ENCODE results near the gene SLC39A1. TPM values are rescaled to one million over a fixed set of nuclear protein-coding genes. Genes with fewer than 3 reads are reported as not detected.

SLC39A1 gene
- total and polyA plus RNA-seq, 9 of the 15 experiments (the other 6 are each of a cell fraction or from before 2014, with no cell fraction given) = 9.9 to 81.1 (median 62.7) TPM

- no peak for TF ChIP-seq CHD4 (IDR thresholded peaks at IDR 0.05; ENCODE audit: insufficient read depth, insufficient replicate concordance, low read depth, low read length, poor library complexity, severe bottlenecking)
- TF ChIP-seq ZNF140 (CRISPR knock-in tag; IDR thresholded peaks at IDR 0.05) = no peak
These were observed 29.9 kb downstream of the SLC39A1 start (continued) for GRCh38 chr1:153933430-153933829.

GRCh38 chr1:153932156-153933131 lies 30.9 kb downstream of the SLC39A1 start:
- FAIRE-seq = no peak
- ChIA-PET POLR2A (interaction anchor here (0.6 to 1.7 kb wide), 5 partner anchors 9 to 116 kb away, joined by 3 to 5 read pairs (median 3); partner anchors contain the start of genes GATAD2B and JTB), CTCF (ENCODE audit: low intra/inter-chr PET ratio) (no interaction called here)
- H3K79me2 ChIP-seq (ENCODE audit: control insufficient read depth, insufficient read depth, low read length) = no peaks in the 10 kb centered on the region
- H3K27me3 ChIP-seq (ENCODE audit: control insufficient read depth in 2 of 2, insufficient read depth in 2 of 2, low read length in 2 of 2) = no peaks in the 10 kb centered on the region
- no peak for ATAC-seq
- in situ Hi-C loops (cut with MboI) (no loop called here), intact Hi-C loops (cut with micrococcal nuclease) (no loop called here)
- no peaks in the 10 kb centered on the region for H3K4me1 ChIP-seq (replicated peaks in 1 of 2; ENCODE audit: control insufficient read depth in 2 of 2, insufficient read depth in 2 of 2, low read length in 2 of 2)
- WGBS (ENCODE audit: insufficient coverage, low coverage, missing lambda C conversion rate) = 98% methylated on average over 17 of the region's 18 CpGs
- no TSS peak for BruUV-seq (replicated peaks)
- H3K9me3 ChIP-seq (replicated peaks; ENCODE audit: control insufficient read depth, insufficient read depth, low read depth, low read length) = no peaks in the 10 kb centered on the region
- DNase-seq (ENCODE audit: extremely low read depth in 1 of 4, low spot score in 3 of 4) = no peak
- 0 out of 2 replicates have a peak, but pooled peaks have one; percentile 20 for TF ChIP-seq RBFOX2 (IDR thresholded peaks at IDR 0.05; ENCODE audit: low read depth, low read length)
- no peak for TF ChIP-seq SFPQ (IDR thresholded peaks at IDR 0.05; ENCODE audit: low read depth, low read length)
- peak; percentile 55 for TF ChIP-seq POLR2G (IDR thresholded peaks at IDR 0.05; ENCODE audit: low read depth, low read length)
- no peak for TF ChIP-seq PTBP1 (IDR thresholded peaks at IDR 0.05; ENCODE audit: low read depth, low read length)
- TF ChIP-seq PHF8 (IDR thresholded peaks at IDR 0.05; ENCODE audit: borderline replicate concordance, low read length) = no peak
- no peak for TF ChIP-seq NEUROD1 (IDR thresholded peaks at IDR 0.05; ENCODE audit: borderline replicate concordance, low read depth, low read length, partially characterized antibody)
- no peak for TF ChIP-seq CREM (IDR thresholded peaks at IDR 0.05; ENCODE audit: low read depth)
- no peak overlapping the region for H3K4me3 ChIP-seq
- H3K27ac ChIP-seq (ENCODE audit: extremely low read depth, low read depth, low read length) = no peak overlapping the region
- peaks cover 71% of the 10 kb centered on the region; the same call in 2 of the 3 replicates for H3K36me3 ChIP-seq (ENCODE audit: control insufficient read depth, insufficient read depth, low read length)
- no peak overlapping the region for H3K4me2 ChIP-seq (ENCODE audit: insufficient read depth, low read length)
- no peaks in the 10 kb centered on the region for H3K9me1 ChIP-seq (ENCODE audit: control insufficient read depth, insufficient read depth, low read length)
- no peak overlapping the region for H2AFZ ChIP-seq (ENCODE audit: low read depth, low read length)
- H3K9ac ChIP-seq (ENCODE audit: insufficient read depth in 1 of 2, low read depth in 2 of 2, low read length in 2 of 2) = no peak overlapping the region
- no peaks in the 10 kb centered on the region for H4K20me1 ChIP-seq (replicated peaks; ENCODE audit: control insufficient read depth, insufficient read depth, low read length)
